Measurements from ENCODE around the gene NUDCD3. TPM values are rescaled to one million over a fixed set of nuclear protein-coding genes. Genes with fewer than 3 reads are reported as not detected.

The NUDCD3 gene
- total RNA-seq, 1 donor from 2014 or later, result 90.3 TPM

DNA sequence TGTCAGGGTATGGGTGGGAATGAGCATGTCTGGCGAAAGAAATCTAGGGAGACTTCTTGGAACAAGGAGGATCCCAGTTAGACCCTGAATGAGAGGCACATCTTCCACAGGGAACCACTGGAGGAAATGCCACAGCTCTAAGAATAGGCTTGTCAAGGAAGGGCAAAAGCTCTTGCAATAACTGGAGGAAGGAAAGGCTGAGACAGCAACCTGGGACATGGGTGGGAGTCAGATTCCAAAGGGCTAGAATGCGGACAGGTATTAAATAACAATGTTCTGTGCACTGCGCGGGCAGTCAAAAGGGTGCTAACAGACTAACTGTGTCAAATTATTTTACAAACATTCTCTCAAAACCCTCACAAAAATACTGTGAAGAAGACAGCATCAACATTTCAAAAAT is 4.5 kb downstream of the NUDCD3 start:
- intact Hi-C loops (cut with DNase I), result no loop called here
- DNase-seq (ENCODE audit: low spot score), result no peak

GRCh38 chr7:44484482-44485313 is 5.8 kb downstream of the NUDCD3 start:
- DNase-seq (ENCODE audit: low spot score), result no peak
- intact Hi-C loops (cut with DNase I), result no loop called here

GRCh38 chr7:44482502-44483485 is 7.7 kb downstream of the NUDCD3 start:
- DNase-seq (ENCODE audit: low spot score), result no peak
- intact Hi-C loops (cut with DNase I), result no loop called here

DNA sequence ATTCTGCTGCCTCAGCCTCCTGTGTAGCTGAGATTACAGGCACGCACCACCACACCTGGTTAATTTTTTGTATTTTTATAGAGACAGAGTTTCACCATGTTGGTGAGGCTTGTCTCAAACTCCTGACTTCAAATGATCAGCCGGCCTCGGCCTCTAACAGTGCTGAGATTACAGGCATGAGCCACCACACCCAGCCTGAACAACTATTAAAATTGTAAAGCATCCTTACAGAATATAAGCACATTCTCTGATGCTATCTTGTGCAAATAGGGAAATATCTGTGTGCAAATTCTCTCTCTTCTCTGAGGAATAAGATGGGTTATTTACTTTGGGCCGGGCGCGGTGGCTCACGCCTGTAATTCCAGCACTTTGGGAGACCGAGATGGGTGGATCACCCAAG is 12.5 kb downstream of the NUDCD3 start:
- DNase-seq (ENCODE audit: low spot score), result no peak
- intact Hi-C loops (cut with DNase I), result loop anchor here (2.0 to 10.0 kb wide), 2 partner anchors 143 to 237 kb away; no protein-coding TSS in a partner anchor

- peak; percentile 79 for DNase-seq (ENCODE audit: low spot score)
- intact Hi-C loops (cut with DNase I), result loop anchor here (2.0 to 10.0 kb wide), 2 partner anchors 142 to 236 kb away; no protein-coding TSS in a partner anchor
Observed at GRCh38 chr7:44477063-44477830, 13.2 kb downstream of the NUDCD3 start.

GRCh38 chr7:44476313-44476712 is 14.1 kb downstream of the NUDCD3 start:
- DNase-seq (ENCODE audit: low spot score), result no peak
- intact Hi-C loops (cut with DNase I), result loop anchor here (2.0 to 10.0 kb wide), 2 partner anchors 142 to 236 kb away; no protein-coding TSS in a partner anchor

- DNase-seq (ENCODE audit: low spot score), result no peak
- intact Hi-C loops (cut with DNase I), result loop anchor here (10.0 kb wide), 1 partner anchor 138 kb away; no protein-coding TSS in a partner anchor
Observed at GRCh38 chr7:44473295-44473694, 17.2 kb downstream of the NUDCD3 start.

DNA sequence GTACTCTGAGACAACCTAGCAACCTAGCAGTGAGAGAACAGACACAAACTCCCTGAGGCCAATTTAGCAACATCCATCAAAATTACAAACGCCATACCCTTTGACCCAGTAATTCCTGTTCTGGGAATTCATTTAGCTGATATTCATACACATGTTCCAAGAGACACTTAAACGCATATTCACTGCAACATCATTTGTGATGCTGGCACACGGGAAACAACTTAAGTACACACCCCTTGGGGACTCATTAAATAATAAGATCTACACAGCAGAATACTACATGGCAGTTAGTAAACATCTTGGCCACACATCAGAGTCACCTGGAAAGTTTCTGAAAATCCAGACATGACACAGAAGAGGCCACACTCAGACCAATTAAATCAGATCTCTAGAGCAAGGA is 17.6 kb downstream of the NUDCD3 start:
- intact Hi-C loops (cut with DNase I), result loop anchor here (10.0 kb wide), 1 partner anchor 138 kb away; no protein-coding TSS in a partner anchor
- DNase-seq (ENCODE audit: low spot score), result no peak

DNA sequence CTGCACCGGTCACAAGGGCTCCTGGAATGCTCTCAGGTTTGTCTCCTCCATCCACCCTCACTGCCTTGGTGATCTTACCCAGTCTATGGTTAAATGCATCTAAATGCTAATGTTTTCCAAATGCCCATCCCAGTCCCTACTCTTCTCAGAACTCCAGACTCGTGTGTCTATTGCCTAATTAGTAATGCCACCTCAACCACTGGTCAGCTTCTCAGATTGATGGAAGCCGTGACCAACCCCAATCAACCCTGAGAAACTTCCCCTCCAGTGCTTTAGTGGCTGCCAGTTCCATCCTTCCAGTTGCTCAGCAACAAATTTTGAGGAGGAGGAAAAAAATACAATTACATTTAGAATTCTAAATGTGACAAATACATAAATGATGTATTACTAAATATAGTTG is 18.6 kb downstream of the NUDCD3 start:
- intact Hi-C loops (cut with DNase I), result loop anchor here (10.0 kb wide), 1 partner anchor 137 kb away; no protein-coding TSS in a partner anchor
- DNase-seq (ENCODE audit: low spot score), result no peak

- no peak for DNase-seq (ENCODE audit: low spot score)
- intact Hi-C loops (cut with DNase I), result loop anchor here (10.0 kb wide), 1 partner anchor 137 kb away; no protein-coding TSS in a partner anchor
Observed at GRCh38 chr7:44471436-44471835, 19.0 kb downstream of the NUDCD3 start.

GRCh38 chr7:44470628-44471245 is 19.7 kb downstream of the NUDCD3 start:
- intact Hi-C loops (cut with DNase I), result loop anchor here (10.0 kb wide), 1 partner anchor 136 kb away; no protein-coding TSS in a partner anchor
- no peak for DNase-seq (ENCODE audit: low spot score)

DNA sequence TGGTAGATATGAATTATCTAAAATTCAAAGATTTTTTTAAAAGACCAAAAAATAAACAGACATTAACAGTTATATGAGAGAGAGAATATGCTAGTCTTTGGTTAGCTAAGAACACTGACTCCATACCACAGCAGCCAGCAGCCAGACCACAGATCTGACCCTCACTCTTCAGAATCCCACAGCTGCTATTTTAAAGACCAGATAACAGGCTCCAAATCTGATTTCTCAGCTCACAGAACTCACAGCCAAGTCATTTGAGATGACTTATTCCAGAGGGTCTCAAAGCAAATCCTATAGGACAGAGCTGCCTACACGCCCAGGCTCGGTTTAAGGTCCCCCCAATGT is 20.4 kb downstream of the NUDCD3 start:
- intact Hi-C loops (cut with DNase I), result loop anchor here (10.0 kb wide), 1 partner anchor 135 kb away; no protein-coding TSS in a partner anchor

DNA sequence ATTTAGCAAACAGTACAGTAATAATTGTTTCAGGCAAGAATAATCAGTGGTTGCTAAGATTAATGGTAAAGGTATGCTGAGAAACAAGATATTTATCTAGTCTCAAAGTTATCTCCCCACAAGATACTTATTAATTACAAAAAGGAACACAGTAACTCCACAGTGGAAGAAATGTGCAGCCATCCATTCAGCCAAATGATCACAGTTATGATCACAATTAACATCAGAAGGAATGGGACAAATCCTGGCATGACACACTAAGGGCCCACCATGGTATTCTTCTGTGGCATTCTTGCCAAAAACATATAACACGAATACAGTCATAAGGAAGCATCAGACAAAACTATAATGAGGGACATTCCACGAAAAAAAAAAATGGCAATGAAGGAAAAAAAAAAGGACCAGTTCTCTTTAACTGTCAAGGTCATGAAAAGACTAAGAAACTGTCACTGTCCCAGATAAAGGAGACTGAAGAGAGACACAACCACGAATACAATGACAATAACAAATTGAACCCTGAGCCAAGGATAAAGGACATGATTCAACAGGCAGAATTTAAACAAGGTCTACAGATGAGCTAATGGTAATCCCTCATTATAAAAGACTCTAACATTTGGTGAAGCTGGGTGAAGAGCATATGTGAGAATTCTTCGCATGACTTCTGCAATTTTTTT is 20.9 kb downstream of the NUDCD3 start:
- no peak for DNase-seq (ENCODE audit: low spot score)
- intact Hi-C loops (cut with DNase I), result loop anchor here (10.0 kb wide), 1 partner anchor 135 kb away; no protein-coding TSS in a partner anchor

More for the DNA sequence above, 20.4 kb downstream of the NUDCD3 start:
- no peak for DNase-seq (ENCODE audit: low spot score)

DNA sequence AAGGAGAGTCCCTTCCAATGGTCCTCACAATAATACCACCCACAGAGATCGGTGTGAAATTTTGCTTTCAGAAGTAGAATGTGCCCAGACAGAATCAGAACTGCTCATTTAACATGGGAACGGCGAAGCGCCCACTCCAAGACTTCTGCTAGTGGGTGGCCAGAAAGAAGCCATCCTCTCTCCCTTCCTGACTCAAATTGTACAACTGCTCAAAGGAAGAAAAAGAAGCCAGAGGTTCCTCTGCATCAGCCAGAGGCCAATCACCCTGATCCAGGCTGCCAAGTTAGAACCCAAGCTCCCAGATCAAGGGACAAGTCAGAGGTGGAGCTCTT is 23.3 kb downstream of the NUDCD3 start:
- intact Hi-C loops (cut with DNase I), result no loop called here
- no peak for DNase-seq (ENCODE audit: low spot score)

- intact Hi-C loops (cut with DNase I), result no loop called here
Observed at GRCh38 chr7:44466300-44467216, 23.9 kb downstream of the NUDCD3 start.

GRCh38 chr7:44465490-44465889 is 25.0 kb downstream of the NUDCD3 start:
- intact Hi-C loops (cut with DNase I), result no loop called here
- DNase-seq (ENCODE audit: low spot score), result no peak

More at GRCh38 chr7:44466300-44467216, 23.9 kb downstream of the NUDCD3 start:
- no peak for DNase-seq (ENCODE audit: low spot score)

GRCh38 chr7:44463169-44463808 is 27.2 kb downstream of the NUDCD3 start:
- intact Hi-C loops (cut with DNase I), result no loop called here
- no peak for DNase-seq (ENCODE audit: low spot score)
